HCT116 (cell line): ENCODE results near the gene EXOC4. TPM values are rescaled to one million over a fixed set of nuclear protein-coding genes. Genes with fewer than 3 reads are reported as not detected.

ENCODE experiments used
- ATAC-seq: fragments of 200-7000 bp; cut with Tn5 transposase; 2 replicates; pipeline ENCODE4 v1.9.1; 2020; ENCODE audit warnings: mild to moderate bottlenecking, moderate library complexity
- BruUV-seq: library from RNA; stranded (reverse); fragments of 400-500 nt; replicated peaks from 2 replicates; lab custom pipeline; 2021; lab: Mats Ljungman, UMichigan
- CTCF ChIA-PET: fragments of 300-600 bp; sonication (Branson Sonifier 250); formaldehyde crosslinking; loops from one replicate; lab custom pipeline; 2021; ENCODE audit warnings: antibody characterized with exemption; lab: Charles Lee
- POLR2A ChIA-PET: fragments of 300-600, 350-600 bp; sonication (Branson Sonifier 250); formaldehyde crosslinking; loops from one replicate; lab custom pipeline; 2021; ENCODE audit warnings: antibody characterized with exemption; lab: Charles Lee
- RAD21 ChIA-PET, 2 experiments: fragments of 300-600 bp; sonication (Branson Sonifier 250); formaldehyde crosslinking; loops; one replicate each; lab custom pipeline; 2023; ENCODE audit warnings: low total read pairs in 2 of 2; ENCODE audit not compliant: uncharacterized antibody in 2 of 2, unreplicated experiment in 2 of 2, low non-redundant PET in 1 of 2; lab: Charles Lee
- DNase-seq: peaks from one replicate; pipeline ENCODE4 v3.0.0-alpha.2; 2010; ENCODE audit warnings: low read depth, low spot score
- H2AFZ ChIP-seq: fragments of 200-600 bp; shearing (Covaris generic), sonication (generic); 2 replicates; pipeline ENCODE4 v1.6.1; 2017; ENCODE audit warnings: low read depth, mixed run types, mixed read lengths, antibody characterized with exemption, low read length; ENCODE audit not compliant: poor library complexity, severe bottlenecking
- H3K27ac ChIP-seq: 2 replicates; pipeline ENCODE4 v1.5.1; 2012; ENCODE audit warnings: low read depth, low read length
- H3K27me3 ChIP-seq: fragments of 200-600 bp; sonication (generic); 2 replicates; pipeline ENCODE4 v1.6.1; 2016; ENCODE audit warnings: mixed run types, low read length, mixed read lengths; ENCODE audit not compliant: insufficient read depth
- H3K36me3 ChIP-seq, 2 experiments: fragments of 200-500 bp in 1 of 2; fragments of 200-600 bp in 1 of 2; sonication (Bioruptor generic) in 1 of 2; sonication (generic) in 1 of 2; 2 replicates each; pipeline versions ENCODE4 v1.5.1 to v1.6.1; 2014 to 2016; ENCODE audit warnings: low read length in 2 of 2, inconsistent platforms in 1 of 2, mixed read lengths in 1 of 2, mixed run types in 1 of 2; ENCODE audit not compliant: insufficient read depth in 2 of 2, control insufficient read depth in 1 of 2
- H3K4me1 ChIP-seq, 2 experiments: fragments of 200-600 bp in 1 of 2; sonication (generic) in 1 of 2; 2 replicates each; pipeline versions ENCODE4 v1.5.1 to v1.6.1; 2012 to 2017; ENCODE audit warnings: low read length in 2 of 2, inconsistent platforms in 1 of 2, mild to moderate bottlenecking in 1 of 2, mixed read lengths in 1 of 2, mixed run types in 1 of 2, moderate library complexity in 1 of 2; ENCODE audit not compliant: insufficient read depth in 2 of 2, control insufficient read depth in 1 of 2
- H3K4me2 ChIP-seq: fragments of 200-600 bp; sonication (generic); 2 replicates; pipeline ENCODE4 v1.6.1; 2017; ENCODE audit warnings: mixed run types, low read length, mixed read lengths
- H3K4me3 ChIP-seq, 2 experiments: fragments of 200-600 bp in 1 of 2; sonication (generic) in 1 of 2; replicated peaks in 1 of 2; 2 replicates each; pipeline ENCODE4 v1.5.1; 2011 to 2016; ENCODE audit warnings: low read length in 2 of 2, control low read depth in 1 of 2, low read depth in 1 of 2, mild to moderate bottlenecking in 1 of 2, mixed read lengths in 1 of 2, mixed run types in 1 of 2
- H3K79me2 ChIP-seq: fragments of 200-600 bp; sonication (generic); 2 replicates; pipeline ENCODE4 v1.6.1; 2017; ENCODE audit warnings: mild to moderate bottlenecking, mixed run types, low read length, moderate library complexity, mixed read lengths; ENCODE audit not compliant: insufficient read depth
- H3K9ac ChIP-seq: fragments of 200-600 bp; sonication (generic); 2 replicates; pipeline ENCODE4 v1.6.1; 2016; ENCODE audit warnings: low read length, mixed read lengths
- H3K9me2 ChIP-seq: fragments of 200-600 bp; sonication (generic), shearing (Covaris generic); 2 replicates; pipeline ENCODE4 v1.6.1; 2017; ENCODE audit warnings: mixed run types, mild to moderate bottlenecking, moderate library complexity; ENCODE audit not compliant: insufficient read depth
- H3K9me3 ChIP-seq, 2 experiments: fragments of 200-500 bp in 1 of 2; fragments of 200-600 bp in 1 of 2; sonication (Bioruptor generic) in 1 of 2; sonication (generic) in 1 of 2; 2 replicates each; pipeline ENCODE4 v1.6.1; 2014 to 2017; ENCODE audit warnings: low read length in 2 of 2, mixed read lengths in 2 of 2, inconsistent platforms in 1 of 2, low read depth in 1 of 2, mild to moderate bottlenecking in 1 of 2, mixed run types in 1 of 2, moderate library complexity in 1 of 2; ENCODE audit not compliant: control insufficient read depth in 1 of 2, insufficient read depth in 1 of 2
- H4K20me1 ChIP-seq: fragments of 200-600 bp; sonication (generic), shearing (Covaris generic); 2 replicates; pipeline ENCODE4 v1.6.1; 2017; ENCODE audit warnings: mixed run types, mild to moderate bottlenecking, moderate library complexity; ENCODE audit not compliant: insufficient read depth
- CBX3 ChIP-seq: IDR thresholded peaks from 2 replicates; pipeline ENCODE4 v1.6.1; 2012; ENCODE audit warnings: low read depth
- ELF1 ChIP-seq: IDR thresholded peaks from 2 replicates; pipeline ENCODE4 v1.6.1; 2012; ENCODE audit warnings: low read depth, borderline replicate concordance
- EZH2 ChIP-seq: fragments of 200-600 bp; sonication (generic); IDR thresholded peaks from 2 replicates; pipeline ENCODE4 v1.6.1; 2017; ENCODE audit warnings: antibody characterized with exemption, mixed run types
- FOSL1 ChIP-seq: IDR thresholded peaks from 2 replicates; pipeline ENCODE4 v1.6.1; 2012; ENCODE audit warnings: low read depth
- JUND ChIP-seq: IDR thresholded peaks from 2 replicates; pipeline ENCODE4 v1.6.1; 2012
- SRF ChIP-seq: IDR thresholded peaks from 2 replicates; pipeline ENCODE4 v1.6.1; 2012; ENCODE audit warnings: low read depth
- ZFX ChIP-seq: fragments of 450-650 bp; IDR thresholded peaks from 2 replicates; pipeline ENCODE4 v1.6.1; 2017
- intact Hi-C: fragments of 100-400 bp; cut with micrococcal nuclease; formaldehyde crosslinking; loops from 2 replicates; pipeline ENCODE4 v1.10.0; 2022
- total RNA-seq: library from RNA; stranded (reverse); gene quantifications from one replicate; pipeline ENCODE4 v1.2.1, GENCODE V29; 2021; ENCODE audit not compliant: unreplicated experiment
- TF ChIP-seq, protein P1 (sequence below): IDR thresholded peaks from 2 replicates; pipeline ENCODE4 v1.6.1; 2011; ENCODE audit warnings: mild to moderate bottlenecking, low read length, moderate library complexity; ENCODE audit not compliant: insufficient replicate concordance; ENCODE audit errors: extremely low read depth
- TF ChIP-seq, protein P2 (sequence below): IDR thresholded peaks from 2 replicates; pipeline ENCODE4 v1.6.1; 2012

The EXOC4 gene
- total RNA-seq, 1 experiment from 2014 or later: 40.3 TPM

DNA sequence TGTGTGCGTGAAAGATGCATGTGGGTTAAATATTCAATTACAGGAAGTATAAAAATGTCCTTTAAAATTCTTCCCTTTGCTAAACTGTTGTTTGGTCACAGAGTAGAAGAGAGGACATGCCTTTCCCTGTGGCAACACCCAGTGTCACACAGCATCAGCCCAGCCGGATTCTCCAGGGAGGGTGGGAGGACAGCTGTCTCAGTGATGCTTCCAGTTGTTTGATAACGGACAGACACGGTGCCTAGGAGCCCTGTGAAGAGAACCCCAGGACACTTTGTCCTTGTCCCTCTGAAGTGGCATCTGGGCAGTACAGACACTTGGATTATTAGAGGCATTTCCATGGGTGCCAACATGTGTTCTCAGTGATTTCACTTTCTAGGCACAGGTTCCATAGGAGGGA is 567.7 kb downstream of the EXOC4 start:
- H3K36me3 ChIP-seq: no peaks in the 10 kb centered on the region
- no peaks in the 10 kb centered on the region for H3K9me3 ChIP-seq
- no peak for TF ChIP-seq SRF
- TF ChIP-seq, protein P1, sequence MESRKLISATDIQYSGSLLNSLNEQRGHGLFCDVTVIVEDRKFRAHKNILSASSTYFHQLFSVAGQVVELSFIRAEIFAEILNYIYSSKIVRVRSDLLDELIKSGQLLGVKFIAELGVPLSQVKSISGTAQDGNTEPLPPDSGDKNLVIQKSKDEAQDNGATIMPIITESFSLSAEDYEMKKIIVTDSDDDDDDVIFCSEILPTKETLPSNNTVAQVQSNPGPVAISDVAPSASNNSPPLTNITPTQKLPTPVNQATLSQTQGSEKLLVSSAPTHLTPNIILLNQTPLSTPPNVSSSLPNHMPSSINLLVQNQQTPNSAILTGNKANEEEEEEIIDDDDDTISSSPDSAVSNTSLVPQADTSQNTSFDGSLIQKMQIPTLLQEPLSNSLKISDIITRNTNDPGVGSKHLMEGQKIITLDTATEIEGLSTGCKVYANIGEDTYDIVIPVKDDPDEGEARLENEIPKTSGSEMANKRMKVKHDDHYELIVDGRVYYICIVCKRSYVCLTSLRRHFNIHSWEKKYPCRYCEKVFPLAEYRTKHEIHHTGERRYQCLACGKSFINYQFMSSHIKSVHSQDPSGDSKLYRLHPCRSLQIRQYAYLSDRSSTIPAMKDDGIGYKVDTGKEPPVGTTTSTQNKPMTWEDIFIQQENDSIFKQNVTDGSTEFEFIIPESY: no peak
- no peak for TF ChIP-seq CBX3
- TF ChIP-seq, protein P2, sequence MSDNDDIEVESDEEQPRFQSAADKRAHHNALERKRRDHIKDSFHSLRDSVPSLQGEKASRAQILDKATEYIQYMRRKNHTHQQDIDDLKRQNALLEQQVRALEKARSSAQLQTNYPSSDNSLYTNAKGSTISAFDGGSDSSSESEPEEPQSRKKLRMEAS: no peak
- no peak for TF ChIP-seq ELF1
- no peak for TF ChIP-seq ZFX
- H3K27me3 ChIP-seq: no peaks in the 10 kb centered on the region
- no peaks in the 10 kb centered on the region for H3K4me1 ChIP-seq
- no peak overlapping the region for H3K4me3 ChIP-seq
- ChIA-PET POLR2A (no interaction called here), RAD21 (no interaction called here), CTCF (interaction anchor here (1.3 kb wide), 1 partner anchor 34 kb away, joined by 3 read pairs; no protein-coding TSS in a partner anchor)
- H3K9ac ChIP-seq: no peak overlapping the region
- DNase-seq: no peak
- no TSS peak for BruUV-seq
- intact Hi-C loops: no loop called here
- no peak for ATAC-seq
- no peak overlapping the region for H3K4me2 ChIP-seq
- no peaks in the 10 kb centered on the region for H3K79me2 ChIP-seq
- no peak overlapping the region for H2AFZ ChIP-seq
- no peaks in the 10 kb centered on the region for H4K20me1 ChIP-seq
- no peak overlapping the region for H3K27ac ChIP-seq
- H3K9me2 ChIP-seq: no peaks in the 10 kb centered on the region

DNA sequence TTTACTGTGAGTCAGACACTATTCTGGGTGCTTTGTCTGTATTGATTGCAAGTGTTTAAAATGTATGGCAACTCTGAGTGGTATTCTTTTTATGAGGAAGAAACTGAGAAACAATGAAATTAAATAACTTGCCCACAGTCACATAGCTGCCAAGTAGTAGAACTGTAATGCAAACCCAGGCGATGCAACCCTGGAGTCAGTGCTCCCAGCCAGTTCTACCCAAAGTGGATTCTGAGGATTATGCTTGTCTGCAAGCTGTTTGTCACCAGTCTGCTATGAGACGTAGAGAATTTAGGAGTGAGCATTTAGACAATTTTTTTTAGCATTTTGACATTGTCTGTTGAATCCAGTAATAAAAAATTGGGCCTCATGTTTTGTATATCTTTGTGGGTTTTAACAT is 568.3 kb downstream of the EXOC4 start:
- H3K27me3 ChIP-seq: no peaks in the 10 kb centered on the region
- H3K4me3 ChIP-seq: no peak overlapping the region
- ATAC-seq (no peak), DNase-seq (no peak)
- H3K36me3 ChIP-seq: no peaks in the 10 kb centered on the region
- no peak overlapping the region for H3K27ac ChIP-seq
- intact Hi-C loops: no loop called here
- CTCF ChIA-PET: interaction anchor here (1.3 kb wide), 1 partner anchor 33 kb away, joined by 3 read pairs; no protein-coding TSS in a partner anchor
- POLR2A ChIA-PET: no interaction called here
- no peaks in the 10 kb centered on the region for H3K9me2 ChIP-seq
- BruUV-seq: no TSS peak
- H2AFZ ChIP-seq: no peak overlapping the region
- H3K9me3 ChIP-seq: no peaks in the 10 kb centered on the region
- RAD21 ChIA-PET: no interaction called here
- no peak overlapping the region for H3K9ac ChIP-seq
- no peaks in the 10 kb centered on the region for H3K4me1 ChIP-seq
- H4K20me1 ChIP-seq: no peaks in the 10 kb centered on the region
- no peaks in the 10 kb centered on the region for H3K79me2 ChIP-seq
- H3K4me2 ChIP-seq: no peak overlapping the region
- TF ChIP-seq JUND: no peak
- no peak for TF ChIP-seq EZH2
- TF ChIP-seq FOSL1: no peak
